ENCODE results near the gene HSD17B1.
"Not testable (repeated sequence)": the region's sequence is repeated elsewhere in the genome, so short reads cannot be mapped to it uniquely, and the experiment has no call there.

HSD17B1 gene

DNA sequence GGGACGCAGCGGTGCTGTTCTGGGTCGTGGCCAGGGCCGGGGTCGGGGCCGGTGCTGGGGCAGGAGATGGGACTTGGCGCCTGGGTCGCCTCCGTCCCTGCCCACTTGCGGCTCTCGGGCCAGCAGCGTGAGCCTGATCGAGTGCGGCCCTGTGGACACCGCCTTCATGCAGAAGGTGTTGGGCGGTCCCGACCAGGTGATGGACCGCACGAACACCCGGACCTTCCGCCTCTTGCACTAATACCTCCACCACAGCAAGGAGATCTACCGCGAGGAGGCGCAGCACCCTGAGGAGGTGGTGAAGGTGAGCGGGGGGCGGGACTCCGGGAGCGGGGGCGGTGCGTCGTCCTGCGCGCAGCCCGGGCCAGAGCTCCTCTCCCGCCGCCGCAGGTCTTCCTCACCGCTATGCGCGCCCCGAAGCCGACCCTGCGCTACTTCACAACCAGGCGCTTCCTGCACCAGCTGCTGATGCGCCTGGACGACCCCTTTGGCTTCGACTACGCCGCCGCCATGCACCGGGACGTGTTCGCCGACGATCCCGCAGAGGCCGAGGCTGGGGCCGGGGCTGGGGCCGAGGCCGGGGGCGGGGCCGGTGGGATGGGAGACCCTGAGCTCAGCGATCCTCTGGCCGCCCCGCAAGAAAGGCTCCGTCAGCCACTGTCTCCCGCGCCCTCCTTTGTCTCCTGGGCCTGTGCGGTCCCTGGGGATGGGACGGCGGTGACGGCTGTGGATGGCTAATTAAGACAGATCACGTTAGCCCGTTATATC is 4.5 kb upstream of the HSD17B1 start:
- DNase-seq: peak; percentile 92

DNA sequence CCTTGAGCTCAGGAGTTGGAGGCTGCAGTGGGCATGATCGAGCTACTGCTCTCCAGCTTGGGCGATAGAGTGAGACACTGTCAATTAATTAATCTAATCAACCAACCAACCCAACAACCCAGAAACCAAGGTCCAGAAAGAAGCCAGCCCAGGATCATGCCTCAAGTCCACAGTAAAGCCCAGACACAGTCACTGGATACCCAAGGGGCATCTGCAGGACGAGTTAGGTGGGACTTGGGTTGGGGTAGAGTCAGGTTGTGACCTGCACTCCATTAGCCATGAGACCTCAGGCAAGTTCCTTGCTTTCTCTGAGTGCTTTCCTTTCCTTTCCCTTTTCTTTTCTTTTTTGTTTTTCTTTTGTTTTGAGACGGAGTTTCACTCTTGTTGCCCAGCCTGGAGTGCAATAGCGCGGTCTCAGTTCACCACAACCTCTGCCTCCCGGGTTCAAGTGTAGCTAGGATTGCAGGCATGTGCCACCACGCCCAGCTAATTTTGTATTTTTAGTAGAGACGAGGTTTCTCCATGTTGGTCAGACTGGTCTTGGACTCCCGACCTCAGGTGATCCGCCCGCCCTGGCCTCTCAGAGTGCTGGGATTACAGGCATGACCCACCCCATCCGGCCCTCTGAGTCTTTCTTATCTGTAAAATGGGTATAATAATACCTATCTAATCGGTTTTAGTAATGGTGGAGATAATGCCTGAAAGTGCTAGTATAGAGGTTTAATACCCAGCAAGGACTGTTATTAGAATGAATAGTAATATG is 3.5 kb upstream of the HSD17B1 start:
- no peak for DNase-seq

DNA sequence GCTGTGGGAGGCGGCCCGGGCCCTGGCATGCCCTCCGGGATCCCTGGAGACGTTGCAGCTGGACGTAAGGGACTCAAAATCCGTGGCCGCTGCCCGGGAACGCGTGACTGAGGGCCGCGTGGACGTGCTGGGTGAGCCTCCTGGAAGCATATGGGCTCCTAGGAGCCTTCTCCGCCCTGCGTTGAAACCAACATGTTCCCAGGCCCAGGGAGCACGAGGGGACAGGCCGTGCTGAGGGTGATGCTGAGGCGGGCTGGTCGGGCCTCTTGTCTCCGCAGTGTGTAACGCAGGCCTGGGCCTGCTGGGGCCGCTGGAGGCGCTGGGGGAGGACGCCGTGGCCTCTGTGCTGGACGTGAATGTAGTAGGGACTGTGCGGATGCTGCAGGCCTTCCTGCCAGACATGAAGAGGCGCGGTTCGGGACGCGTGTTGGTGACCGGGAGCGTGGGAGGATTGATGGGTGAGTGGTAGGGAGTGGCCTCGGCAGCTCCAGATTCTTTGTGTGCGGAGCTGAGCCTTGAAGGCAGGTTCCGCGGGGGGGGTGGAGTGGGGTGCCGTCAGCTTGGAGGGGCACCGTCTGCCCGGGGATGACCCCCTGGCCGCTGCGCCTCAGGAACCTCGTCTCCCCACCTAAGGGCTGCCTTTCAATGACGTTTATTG is 567 bp downstream of the HSD17B1 start:
- DNase-seq: no peak

DNA sequence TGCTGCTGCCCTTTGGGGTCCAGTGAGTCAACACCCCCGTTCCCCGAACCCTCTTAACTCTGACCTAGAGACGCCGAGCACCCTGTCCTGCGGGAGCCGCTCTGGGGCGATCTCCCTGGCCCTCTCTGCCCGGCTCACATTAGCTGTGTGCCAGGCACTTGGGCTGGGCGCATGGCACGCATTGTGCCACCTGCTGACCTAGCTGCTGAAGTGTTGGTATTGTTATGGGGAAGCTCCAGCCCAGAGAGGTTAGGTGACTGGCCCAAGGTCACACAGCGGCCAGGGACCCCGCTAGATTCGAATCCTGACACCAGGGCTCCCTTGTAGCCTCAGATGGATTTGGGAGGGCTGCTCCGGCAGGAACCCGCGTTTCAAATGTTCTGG is 1.1 kb downstream of the HSD17B1 start:
- DNase-seq: peak; percentile 24

DNA sequence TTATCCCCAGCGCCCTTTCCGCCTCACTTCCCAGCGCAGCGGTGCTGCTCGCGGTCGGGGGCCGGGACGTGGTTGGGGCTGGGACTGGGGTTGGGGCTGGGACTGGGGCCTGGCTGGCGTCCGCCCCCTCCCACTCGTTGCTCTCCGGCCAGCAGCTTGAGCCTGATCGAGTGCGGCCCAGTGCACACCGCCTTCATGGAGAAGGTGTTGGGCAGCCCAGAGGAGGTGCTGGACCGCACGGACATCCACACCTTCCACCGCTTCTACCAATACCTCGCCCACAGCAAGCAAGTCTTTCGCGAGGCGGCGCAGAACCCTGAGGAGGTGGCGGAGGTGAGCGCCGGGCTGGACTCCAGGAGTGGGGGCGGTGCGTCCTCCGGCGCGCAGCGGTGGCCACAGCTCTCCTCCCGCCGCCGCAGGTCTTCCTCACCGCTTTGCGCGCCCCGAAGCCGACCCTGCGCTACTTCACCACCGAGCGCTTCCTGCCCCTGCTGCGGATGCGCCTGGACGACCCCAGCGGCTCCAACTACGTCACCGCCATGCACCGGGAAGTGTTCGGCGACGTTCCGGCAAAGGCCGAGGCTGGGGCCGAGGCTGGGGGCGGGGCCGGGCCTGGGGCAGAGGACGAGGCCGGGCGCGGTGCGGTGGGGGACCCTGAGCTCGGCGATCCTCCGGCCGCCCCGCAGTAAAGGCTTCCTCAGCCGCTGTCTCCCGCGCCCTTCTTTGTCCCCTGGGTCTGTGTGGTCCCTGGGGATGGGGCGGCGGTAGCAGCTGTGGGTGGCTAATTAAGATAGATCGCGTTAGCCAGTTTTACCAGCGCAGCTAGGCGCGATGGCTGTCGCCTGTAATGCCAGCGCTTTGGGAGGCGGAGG is 1.8 kb downstream of the HSD17B1 start:
- DNase-seq: peak; percentile 85

DNA sequence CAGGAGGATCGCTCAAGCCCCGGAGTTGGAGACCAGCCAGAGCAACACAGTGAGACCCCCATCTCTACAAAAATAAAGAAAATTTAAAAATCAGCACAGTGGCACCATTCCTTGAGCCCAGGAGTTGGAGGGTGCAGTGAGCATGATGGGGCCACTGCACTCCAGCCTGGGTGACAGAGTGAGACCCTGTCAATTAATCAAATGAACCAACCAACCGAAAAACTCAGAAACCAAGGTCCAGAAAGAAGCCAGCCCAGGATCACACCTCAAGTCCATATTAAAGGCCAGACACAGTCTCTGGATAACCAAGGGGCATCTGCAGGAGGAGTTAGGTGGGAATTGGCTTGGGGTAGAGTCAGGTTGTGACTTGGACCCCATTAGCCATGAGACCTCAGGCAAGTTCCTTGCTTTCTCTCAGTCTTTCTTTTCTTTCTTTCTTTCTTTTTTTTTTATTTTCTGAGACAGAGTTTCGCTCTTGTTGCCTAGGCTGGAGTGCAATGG is 2.4 kb downstream of the HSD17B1 start:
- no peak for DNase-seq

DNA sequence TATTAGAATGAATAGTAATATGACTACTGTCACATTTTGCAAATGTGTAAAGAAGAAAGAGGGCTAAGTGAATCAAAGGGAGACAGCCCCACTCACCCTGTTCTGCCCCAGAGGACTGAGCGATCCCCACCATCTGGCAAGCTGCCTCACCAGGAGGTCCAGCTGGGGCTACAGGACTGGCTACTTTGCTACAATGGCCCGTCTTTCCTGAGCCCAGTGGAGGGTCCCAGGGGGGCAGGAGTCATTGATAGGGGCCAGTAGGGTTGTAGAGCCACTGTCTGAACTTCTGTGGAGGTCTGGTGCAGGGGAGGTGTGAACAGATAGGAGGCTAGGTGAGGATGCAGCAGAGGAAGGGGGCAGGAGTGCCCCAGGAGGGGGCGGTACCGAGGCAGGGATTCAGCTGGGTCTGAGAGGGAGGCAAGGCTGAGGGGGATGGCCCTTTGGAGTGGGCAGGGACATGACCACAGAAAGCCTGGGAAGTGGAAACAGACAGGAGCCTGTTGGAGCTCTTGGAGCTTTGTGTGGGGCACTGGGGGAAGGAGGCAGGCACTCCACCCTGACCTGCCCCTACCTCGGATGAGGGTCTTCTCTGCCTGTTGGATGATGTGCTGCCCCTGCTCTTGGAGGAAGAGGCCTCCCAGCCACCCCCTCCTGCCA is 3.4 kb downstream of the HSD17B1 start:
- not testable (repeated sequence) for DNase-seq

DNA sequence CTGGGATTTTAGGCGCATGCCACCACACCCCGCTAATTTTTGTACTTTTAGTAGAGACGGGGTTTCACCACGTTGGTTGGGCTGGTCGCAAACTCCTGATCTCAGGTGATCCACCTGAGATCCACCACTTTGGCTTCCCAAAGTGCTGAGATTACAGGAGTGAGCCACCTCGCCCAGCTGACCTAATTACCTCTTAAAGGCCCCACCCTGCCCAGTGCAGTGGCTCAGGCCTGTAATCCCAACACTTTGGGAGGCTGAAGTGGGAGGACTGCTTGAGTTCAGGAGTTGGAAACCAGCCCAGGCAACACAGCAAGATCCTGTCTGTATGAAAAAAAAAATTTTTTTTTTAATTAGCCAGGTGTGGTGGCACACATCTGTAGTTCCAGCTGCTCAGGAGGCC is 6.4 kb downstream of the HSD17B1 start:
- no peak for DNase-seq

DNA sequence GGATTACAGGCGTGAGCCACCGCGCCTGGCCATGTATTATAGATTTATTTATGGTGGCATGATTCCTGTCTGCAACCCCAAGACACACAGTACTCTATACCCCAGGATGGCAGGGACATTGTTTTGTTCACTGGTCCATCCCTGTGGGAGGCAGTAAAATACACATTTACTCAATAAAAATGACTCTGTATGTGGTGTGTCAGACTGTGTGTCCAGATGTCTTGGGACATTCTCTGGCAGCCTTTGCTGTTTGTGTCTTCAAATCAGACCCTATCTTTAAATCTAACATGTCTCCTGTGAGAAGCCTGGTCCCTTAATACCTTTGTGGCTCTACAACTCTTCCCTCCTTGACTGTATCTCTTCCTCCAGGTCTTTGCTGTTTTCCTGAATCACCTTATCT is 7.5 kb downstream of the HSD17B1 start:
- no peak for DNase-seq

DNA sequence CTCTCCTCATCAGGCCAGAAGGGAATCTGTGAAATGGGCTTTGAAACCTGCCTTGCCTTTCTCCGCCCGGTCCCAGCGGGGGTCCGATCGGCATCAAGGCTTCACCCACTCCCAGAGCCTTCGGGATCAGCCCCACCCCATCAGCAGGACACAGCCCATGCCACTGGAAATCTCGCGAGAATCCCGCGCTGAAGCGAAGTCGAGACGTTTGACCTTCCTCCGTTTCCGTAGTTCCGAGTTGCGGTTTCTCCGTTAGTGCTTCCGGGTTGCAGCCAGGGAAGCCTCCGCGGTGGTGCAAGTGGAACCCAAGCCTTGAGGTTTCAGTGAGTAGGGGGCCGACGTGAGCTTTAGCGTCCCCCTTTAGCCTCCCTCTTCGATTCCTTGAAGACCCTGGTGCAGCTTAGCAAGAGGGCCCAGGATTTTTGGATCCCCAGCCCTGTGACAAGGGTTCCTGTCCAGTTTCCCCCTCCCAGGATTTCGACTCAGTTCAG is 9.2 kb downstream of the HSD17B1 start, which contains the start of gene COASY:
COASY (plus strand) TSS at position 252 of the 491 bp plus-strand sequence. CDS start 475 bp downstream, outside the sequence.
- peak; percentile 92 for DNase-seq

DNA sequence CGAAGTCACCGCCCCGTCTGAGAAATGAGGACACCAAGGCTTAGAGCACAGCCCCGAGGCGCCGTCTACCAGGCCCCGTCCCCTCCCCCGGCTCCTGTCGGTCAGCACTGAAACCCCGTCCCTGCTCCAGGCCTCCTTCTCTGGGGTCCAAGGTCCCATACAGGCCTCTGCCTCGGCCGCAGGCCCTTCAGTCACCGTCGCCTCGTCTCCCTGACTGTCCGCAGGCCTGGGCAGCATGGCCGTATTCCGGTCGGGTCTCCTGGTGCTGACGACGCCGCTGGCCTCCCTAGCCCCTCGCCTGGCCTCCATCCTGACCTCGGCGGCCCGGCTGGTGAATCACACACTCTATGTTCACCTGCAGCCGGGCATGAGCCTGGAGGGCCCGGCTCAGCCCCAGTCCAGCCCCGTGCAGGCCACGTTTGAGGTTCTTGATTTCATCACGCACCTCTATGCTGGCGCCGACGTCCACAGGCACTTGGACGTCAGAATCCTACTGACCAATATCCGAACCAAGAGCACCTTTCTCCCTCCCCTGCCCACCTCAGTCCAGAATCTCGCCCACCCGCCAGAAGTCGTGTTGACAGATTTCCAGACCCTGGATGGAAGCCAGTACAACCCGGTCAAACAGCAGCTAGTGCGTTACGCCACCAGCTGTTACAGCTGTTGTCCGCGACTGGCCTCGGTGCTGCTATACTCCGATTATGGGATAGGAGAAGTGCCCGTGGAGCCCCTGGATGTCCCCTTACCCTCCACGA is 9.8 kb downstream of the HSD17B1 start:
- peak; percentile 17 for DNase-seq

DNA sequence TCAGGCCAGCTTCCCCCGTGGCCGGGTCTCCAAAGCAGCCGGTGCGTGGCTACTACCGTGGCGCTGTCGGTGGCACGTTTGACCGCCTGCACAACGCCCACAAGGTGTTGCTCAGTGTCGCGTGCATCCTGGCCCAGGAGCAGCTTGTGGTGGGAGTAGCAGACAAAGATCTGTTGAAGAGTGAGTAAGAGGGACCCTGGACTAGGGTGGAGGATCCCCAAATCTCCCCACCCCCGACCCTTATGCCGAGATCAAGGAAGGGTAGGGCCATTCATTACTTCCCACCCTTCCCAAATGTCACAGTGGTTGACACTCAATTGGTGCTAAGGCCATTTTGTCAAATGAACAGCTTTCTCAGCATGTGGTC is 10.4 kb downstream of the HSD17B1 start:
- DNase-seq: no peak

DNA sequence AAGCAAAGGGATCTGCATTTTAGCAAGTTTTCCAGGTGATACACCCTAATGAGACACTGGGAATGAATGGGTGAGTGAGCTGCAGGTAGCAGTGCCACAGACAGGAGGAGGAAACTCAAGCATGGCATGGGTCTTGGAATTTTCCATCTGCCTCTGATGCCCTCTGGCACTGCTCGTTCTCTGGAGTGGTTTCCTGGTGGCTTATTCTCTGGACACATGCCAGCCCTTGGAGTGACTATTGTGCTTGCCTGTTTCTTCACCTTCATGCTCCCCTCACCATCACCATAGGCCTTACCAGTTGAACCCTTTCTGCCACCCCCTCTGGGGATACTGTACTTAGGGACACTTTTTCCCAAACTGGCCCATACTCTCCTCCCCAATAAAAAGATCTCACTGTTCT is 10.8 kb downstream of the HSD17B1 start:
- DNase-seq: no peak

DNA sequence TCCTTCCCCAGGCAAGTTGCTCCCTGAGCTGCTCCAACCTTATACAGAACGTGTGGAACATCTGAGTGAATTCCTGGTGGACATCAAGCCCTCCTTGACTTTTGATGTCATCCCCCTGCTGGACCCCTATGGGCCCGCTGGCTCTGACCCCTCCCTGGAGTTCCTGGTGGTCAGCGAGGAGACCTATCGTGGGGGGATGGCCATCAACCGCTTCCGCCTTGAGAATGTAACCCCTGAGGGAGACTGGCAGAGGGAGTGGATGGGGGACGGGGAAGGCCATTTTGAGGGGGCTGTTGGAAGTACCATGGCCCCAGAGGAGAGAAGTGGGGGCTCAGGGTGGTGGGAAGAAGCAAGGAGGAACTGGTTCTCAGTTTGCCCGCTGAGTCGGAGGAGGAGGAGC is 11.2 kb downstream of the HSD17B1 start:
- no peak for DNase-seq

DNA sequence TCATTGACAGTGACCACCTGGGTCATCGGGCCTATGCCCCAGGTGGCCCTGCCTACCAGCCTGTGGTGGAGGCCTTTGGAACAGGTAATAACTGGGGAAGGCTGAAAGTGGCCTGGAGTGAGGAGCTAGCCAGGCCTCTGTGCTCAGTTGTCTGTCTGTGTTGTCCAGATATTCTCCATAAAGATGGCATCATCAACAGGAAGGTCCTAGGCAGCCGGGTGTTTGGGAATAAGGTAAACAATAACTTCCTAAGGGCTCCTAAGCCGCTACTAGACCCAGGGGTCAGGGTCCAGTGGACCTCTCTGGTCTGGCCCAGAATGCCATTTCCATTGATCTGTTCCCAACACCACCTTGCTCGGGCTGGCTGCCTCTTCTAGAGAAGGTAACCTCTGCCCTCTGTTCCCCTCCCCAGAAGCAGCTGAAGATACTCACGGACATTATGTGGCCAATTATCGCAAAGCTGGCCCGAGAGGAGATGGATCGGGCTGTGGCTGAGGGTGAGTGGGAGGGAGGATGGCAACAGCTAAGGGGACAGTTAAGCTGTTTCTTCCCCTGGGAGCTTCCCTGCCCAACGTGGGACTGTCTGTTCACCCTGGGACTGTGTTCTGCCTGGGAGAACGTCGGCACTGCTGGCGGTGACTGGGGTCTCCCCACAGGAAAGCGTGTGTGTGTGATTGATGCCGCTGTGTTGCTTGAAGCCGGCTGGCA is 12.2 kb downstream of the HSD17B1 start:
- no peak for DNase-seq

DNA sequence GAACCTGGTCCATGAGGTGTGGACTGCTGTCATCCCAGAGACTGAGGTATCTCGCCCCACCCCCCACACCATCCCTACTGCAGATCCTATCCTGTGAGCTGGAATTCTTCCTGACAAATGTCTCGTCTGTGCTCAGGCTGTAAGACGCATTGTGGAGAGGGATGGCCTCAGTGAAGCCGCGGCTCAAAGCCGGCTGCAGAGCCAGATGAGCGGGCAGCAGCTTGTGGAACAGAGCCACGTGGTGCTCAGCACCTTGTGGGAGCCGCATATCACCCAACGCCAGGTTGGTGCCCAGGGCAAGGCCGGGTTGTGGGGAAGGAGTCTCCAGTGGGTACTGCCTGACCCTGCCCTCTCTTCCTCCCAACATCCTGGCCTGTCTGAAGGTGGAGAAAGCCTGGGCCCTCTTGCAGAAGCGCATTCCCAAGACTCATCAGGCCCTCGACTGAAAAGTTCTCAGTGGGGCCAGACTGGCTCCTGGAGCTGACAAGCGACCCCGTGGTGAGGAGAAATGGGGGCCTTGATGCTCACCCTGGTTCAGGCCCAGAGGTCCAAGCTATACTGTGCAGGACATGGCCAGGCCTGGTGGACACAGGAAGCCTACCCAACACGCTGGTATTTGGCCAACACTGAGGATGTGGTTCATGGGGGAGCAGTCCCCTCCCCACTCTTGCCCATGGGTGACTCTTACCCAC is 12.9 kb downstream of the HSD17B1 start:
- no peak for DNase-seq

DNA sequence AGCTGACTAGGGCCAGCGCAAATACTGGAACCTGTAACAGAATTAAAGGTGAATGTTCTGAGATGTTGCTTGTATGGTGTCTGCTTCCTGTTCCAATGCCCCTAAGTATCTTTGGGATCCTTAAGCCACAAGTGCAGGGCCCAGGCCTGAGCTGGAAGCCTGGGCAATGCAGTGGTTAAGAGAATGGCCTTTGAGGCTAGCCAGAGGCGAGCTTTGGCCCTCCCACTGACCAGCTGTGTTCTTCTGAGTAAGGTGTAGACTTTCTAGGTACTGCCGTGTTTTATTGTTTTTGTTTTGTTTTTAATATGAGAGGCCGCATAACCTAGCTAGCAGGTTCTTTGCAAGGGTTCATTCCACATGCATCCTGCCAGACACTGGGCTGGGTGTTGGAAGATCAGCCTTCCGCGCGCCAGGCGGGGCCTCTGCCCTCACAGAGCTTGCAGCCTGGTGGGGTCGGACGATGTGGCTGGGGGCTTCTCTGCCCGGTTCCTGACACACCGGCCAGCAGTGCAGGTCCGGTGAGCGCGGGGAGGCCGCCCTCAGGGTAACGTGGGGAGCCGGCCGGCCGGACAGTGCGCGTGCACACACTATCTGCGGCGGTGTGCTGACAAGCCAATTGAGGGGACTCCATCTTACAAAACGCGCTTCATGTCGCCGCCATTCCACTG is 13.6 kb downstream of the HSD17B1 start:
- peak; percentile 21 for DNase-seq

DNA sequence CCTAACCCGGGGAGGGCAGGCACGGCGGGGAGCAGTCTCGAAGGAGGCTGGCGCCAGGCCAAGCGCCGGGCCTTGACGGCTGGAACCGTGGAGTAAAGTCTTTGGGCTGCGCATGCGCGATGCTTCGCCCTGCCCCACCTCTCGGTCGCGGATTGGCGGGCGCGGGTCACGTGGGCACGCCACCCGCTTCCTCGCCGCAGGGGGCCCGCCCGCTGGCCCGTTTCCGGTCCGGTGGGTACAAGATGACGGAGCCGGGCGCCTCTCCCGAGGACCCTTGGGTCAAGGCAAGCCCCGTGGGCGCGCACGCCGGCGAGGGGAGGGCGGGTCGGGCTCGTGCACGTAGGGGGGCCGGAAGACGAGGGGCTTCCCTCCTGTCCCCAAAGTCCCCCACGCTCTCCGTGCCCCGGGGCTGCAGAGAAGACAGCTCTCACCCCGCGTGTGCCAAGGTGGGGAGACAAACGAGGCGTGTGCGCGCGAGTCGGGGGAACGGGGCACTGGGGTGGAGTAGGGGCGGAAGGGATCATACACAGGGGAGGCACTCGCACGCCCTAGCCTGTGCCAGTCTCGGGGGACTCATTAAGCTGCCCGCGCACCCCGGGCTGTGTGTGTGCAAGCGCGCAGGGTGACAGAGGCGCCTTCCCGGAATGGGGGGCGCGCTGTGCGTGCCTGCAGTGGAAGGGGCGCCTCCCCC is 14.3 kb downstream of the HSD17B1 start, which contains the start of gene MLX:
MLX (plus strand) TSS at position 218 of the 691 bp plus-strand sequence; CDS start at position 243, 25 bp downstream.
- DNase-seq: peak; percentile 94
